Esophagus squamous epithelium (tissue), 4 donors: Measurements from ENCODE around the gene KIAA0513.

Source experiments
- CTCF ChIP-seq, 6 experiments: fragments of 450-650 bp in 4 of 6; fragments of 200-600 bp in 2 of 6; sonication (generic) in 2 of 6; IDR thresholded peaks; one replicate each; pipeline ENCODE4 v1.5.1; 2016 to 2019; ENCODE audit warnings: antibody characterized with exemption in 6 of 6, mild to moderate bottlenecking in 4 of 6, moderate library complexity in 4 of 6
- POLR2A ChIP-seq, 4 donors: fragments of 450-650 bp; IDR thresholded peaks; one replicate each; pipeline ENCODE4 v1.6.1; 2017; ENCODE audit warnings: antibody characterized with exemption in 4 of 4, mild to moderate bottlenecking in 4 of 4, moderate library complexity in 3 of 4

- TF ChIP-seq CTCF (IDR thresholded peaks at IDR 0.05) (no peak), POLR2A (IDR thresholded peaks at IDR 0.05) (no peak)
These were observed 892 bp upstream of the KIAA0513 start for GRCh38 chr16:85026703-85027102.
